ENCODE results near the gene CALML4. TPM values are rescaled to one million over a fixed set of nuclear protein-coding genes. Genes with fewer than 3 reads are reported as not detected.

CALML4 gene, protein sequence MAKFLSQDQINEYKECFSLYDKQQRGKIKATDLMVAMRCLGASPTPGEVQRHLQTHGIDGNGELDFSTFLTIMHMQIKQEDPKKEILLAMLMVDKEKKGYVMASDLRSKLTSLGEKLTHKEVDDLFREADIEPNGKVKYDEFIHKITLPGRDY
- 10 to 100 TPM in 1 of 2 donors, 1 to 10 TPM in 1; 4.5 to 18.8 TPM for total RNA-seq

DNA sequence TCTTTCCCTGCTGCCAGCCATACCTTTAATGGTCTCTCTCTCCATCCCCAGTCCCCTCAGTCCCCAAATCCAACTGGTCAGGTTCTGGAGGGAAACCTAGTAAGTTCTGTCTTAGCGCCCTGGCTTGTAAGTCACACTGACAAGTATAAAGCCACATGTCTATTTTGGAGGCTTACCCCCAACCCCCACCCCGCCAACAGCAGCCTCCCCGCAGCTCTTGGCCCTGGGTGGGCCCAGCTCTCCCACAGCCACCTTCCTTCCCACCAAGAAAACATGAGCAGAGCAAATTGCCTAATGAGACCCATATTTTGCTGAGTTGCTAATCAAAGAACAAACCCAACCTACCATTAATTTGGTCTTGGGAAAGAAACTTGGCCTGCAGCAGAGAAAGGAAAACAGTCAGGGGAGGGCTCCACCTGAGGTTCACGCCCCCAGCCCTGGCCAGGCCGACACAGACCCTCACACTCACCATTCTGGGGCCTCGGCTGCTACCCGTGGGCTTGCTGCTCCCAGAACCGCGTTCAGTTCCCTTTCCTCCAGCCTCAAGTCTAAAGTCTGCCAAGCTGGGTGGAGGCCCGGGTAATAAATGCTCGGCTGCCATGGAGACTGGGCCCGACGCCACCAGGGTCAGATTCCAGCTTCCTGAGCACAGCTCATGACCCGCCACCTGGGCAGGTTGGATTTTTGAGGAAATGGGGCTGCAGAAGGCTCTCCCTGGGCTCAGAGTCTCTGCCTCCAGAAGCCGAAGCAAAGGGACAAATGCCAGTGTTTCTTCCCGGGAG lies at the start of gene CALML4:
Gene CALML4 (minus strand): TSS at position 557 of the 782 bp plus-strand sequence. CDS start 85 bp downstream, at position 472.
- intact Hi-C loops (cut with DNase I), result no loop called here
- H3K9me3 ChIP-seq, result no peaks in the 10 kb centered on the region
- H3K4me3 ChIP-seq, result peak within 1 kb of the TSS; percentile 17 to 25
- WGBS, result 12% methylated on average over 15 of the region's 16 CpGs
- peak; percentile 72 for TF ChIP-seq POLR2AphosphoS5 (IDR thresholded peaks at IDR 0.05)
- peak; percentile 34 for TF ChIP-seq POLR2A (IDR thresholded peaks at IDR 0.05)
- TF ChIP-seq, protein P1, sequence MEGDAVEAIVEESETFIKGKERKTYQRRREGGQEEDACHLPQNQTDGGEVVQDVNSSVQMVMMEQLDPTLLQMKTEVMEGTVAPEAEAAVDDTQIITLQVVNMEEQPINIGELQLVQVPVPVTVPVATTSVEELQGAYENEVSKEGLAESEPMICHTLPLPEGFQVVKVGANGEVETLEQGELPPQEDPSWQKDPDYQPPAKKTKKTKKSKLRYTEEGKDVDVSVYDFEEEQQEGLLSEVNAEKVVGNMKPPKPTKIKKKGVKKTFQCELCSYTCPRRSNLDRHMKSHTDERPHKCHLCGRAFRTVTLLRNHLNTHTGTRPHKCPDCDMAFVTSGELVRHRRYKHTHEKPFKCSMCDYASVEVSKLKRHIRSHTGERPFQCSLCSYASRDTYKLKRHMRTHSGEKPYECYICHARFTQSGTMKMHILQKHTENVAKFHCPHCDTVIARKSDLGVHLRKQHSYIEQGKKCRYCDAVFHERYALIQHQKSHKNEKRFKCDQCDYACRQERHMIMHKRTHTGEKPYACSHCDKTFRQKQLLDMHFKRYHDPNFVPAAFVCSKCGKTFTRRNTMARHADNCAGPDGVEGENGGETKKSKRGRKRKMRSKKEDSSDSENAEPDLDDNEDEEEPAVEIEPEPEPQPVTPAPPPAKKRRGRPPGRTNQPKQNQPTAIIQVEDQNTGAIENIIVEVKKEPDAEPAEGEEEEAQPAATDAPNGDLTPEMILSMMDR (IDR thresholded peaks at IDR 0.05), result peak in 1 of 4 experiments; percentile 28
- peak within 1 kb of the TSS; percentile 43 to 53 for H3K27ac ChIP-seq
- H3K36me3 ChIP-seq, result no peaks in the 10 kb centered on the region
- peak; percentile 84 for DNase-seq (ENCODE audit: low spot score)
- H3K4me1 ChIP-seq (replicated peaks), result peaks cover 12% of the 10 kb centered on the region
- no peaks in the 10 kb centered on the region for H3K27me3 ChIP-seq (replicated peaks; ENCODE audit: insufficient read depth)

DNA sequence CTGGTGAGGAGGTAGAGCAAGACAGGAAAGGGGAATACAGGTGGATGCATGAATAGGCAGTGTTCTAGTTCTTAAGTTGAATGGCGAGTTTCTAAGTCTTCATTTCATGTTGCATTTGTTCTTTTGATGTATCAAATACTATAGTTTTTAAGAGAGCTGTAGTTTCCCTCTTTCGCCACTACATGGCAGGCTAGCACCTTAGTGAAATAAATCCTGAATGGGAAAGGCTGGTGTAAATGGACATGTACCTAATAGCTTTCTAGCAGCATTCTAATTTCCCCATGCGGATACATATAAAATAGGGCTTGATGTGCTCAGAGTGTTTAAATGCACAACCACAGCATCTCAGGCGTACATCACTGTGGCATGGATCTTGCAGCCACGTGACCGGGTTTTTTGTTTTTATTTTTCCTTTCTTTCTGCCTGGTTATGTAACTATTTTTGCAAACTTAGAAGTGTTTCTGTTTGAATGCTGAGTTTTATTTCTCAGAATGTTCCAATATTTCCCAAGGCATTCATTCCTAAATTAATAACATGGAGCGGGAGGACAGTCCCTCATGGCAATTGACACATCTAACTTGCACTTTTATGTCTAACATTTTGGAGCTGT lies 47.9 kb upstream of the CALML4 start:
- H3K4me3 ChIP-seq, result no peak overlapping the region
- no peaks in the 10 kb centered on the region for H3K4me1 ChIP-seq (replicated peaks)
- no peaks in the 10 kb centered on the region for H3K27me3 ChIP-seq (replicated peaks; ENCODE audit: insufficient read depth)
- no peaks in the 10 kb centered on the region for H3K36me3 ChIP-seq
- TF ChIP-seq POLR2AphosphoS5 (IDR thresholded peaks at IDR 0.05) (peak; percentile 51), POLR2A (IDR thresholded peaks at IDR 0.05) (no peak)
- TF ChIP-seq, protein P1 (IDR thresholded peaks at IDR 0.05), result peak; percentile 30 to 90 (median 80)
- WGBS, result 24% methylated on average over 7 of the region's 7 CpGs
- no peak overlapping the region for H3K27ac ChIP-seq
- no peaks in the 10 kb centered on the region for H3K9me3 ChIP-seq
- intact Hi-C loops (cut with DNase I), result loop anchor here (5.0 to 10.0 kb wide), 2 partner anchors 54 to 422 kb away; no protein-coding TSS in a partner anchor
- DNase-seq (ENCODE audit: low spot score), result peak; percentile 54

DNA sequence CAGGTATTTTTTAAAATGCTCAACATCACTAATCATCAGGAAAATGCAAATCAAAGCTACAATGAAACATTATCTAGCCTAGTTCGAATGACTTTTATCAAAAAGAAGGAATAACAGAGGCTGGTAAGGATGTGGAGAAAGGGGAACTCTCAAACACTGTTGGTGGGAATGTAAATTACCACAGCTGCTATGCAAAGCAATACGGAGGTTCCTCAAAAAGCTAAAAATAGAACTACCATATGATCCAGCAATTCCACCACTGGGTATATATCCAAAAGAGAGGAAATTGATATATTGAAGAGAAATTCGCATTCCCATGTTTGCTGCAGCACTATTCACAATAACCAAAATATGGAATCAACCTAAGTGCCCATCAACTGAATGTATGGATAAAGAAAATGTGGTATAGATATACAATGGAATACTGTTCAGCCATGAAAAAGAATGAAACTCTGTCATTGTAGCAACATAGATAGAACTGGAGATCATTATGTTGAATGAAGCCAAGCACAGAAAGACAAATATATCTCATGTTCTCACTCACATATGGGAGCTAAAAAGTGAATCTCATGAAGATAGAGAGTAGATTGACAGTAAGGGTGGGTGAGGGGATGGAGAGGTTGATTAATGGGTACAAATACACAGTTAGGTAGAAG lies 44.1 kb upstream of the CALML4 start:
- Histone ChIP-seq H3K27ac (no peak overlapping the region), H3K4me3 (no peak overlapping the region), H3K27me3 (replicated peaks; ENCODE audit: insufficient read depth) (no peaks in the 10 kb centered on the region), H3K4me1 (replicated peaks) (no peaks in the 10 kb centered on the region), H3K36me3 (no peaks in the 10 kb centered on the region), H3K9me3 (no peaks in the 10 kb centered on the region)
- TF ChIP-seq POLR2AphosphoS5 (IDR thresholded peaks at IDR 0.05) (no peak), POLR2A (IDR thresholded peaks at IDR 0.05) (no peak)
- TF ChIP-seq, protein P1 (IDR thresholded peaks at IDR 0.05), result no peak
- WGBS, result 73% methylated on average over 3 of the region's 3 CpGs
- DNase-seq (ENCODE audit: low spot score), result no peak
- intact Hi-C loops (cut with DNase I), result no loop called here

DNA sequence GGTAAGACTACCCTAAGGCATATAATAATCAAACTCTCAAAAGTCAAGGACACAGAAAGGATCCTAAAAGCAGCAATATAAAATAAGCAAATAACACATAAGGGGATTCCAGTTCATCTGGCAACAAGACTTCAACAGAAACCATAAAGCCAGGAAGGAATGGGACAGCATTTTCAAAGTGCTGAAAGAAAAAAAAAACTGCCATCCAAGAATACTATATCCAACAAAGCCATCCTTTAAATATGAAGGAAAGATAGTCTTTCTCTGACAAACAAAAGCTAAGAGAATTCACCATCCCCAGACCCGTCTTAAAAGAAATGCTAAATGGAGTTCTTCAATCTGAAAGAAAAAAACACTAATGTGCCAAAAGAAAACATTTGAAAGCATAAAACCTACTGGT lies 39.1 kb upstream of the CALML4 start:
- H3K36me3 ChIP-seq, result no peaks in the 10 kb centered on the region
- no peak overlapping the region for H3K27ac ChIP-seq
- H3K9me3 ChIP-seq, result no peaks in the 10 kb centered on the region
- no peaks in the 10 kb centered on the region for H3K27me3 ChIP-seq (replicated peaks; ENCODE audit: insufficient read depth)
- intact Hi-C loops (cut with DNase I), result no loop called here
- H3K4me1 ChIP-seq (replicated peaks), result no peaks in the 10 kb centered on the region
- 97% methylated on average over 1 of the region's 1 CpG for WGBS
- no peak overlapping the region for H3K4me3 ChIP-seq
- DNase-seq (ENCODE audit: low spot score), result no peak
- TF ChIP-seq, protein P1 (IDR thresholded peaks at IDR 0.05), result no peak
- TF ChIP-seq POLR2AphosphoS5 (IDR thresholded peaks at IDR 0.05) (no peak), POLR2A (IDR thresholded peaks at IDR 0.05) (no peak)

Measured in prostate gland (tissue), 2 donors.